ENCODE measurements around the gene DICER1. TPM values are rescaled to one million over a fixed set of nuclear protein-coding genes. Genes with fewer than 3 reads are reported as not detected.

The DICER1 gene
- total RNA-seq, 4 donors from 2014 or later: 54.5 to 94.8 (median 83.8) TPM

GRCh38 chr14:95195031-95195430 lies 37.7 kb upstream of the DICER1 start:
- Histone ChIP-seq H3K27me3 (no peaks in the 10 kb centered on the region), H3K9me3 (no peaks in the 10 kb centered on the region), H3K36me3 (peaks cover 0 to 65% (median 0%) of the 10 kb centered on the region in 3 donors), H3K4me1 (peaks cover 0 to 4% (median 0%) of the 10 kb centered on the region in 4 donors), H3K27ac (no peak overlapping the region), H3K4me3 (no peak overlapping the region)
- DNase-seq (ENCODE audit: low spot score in 2 of 2): no peak
- 69 to 77% methylated on average over 6 of the region's 6 CpGs for WGBS, 2 donors
- TF ChIP-seq EP300 (IDR thresholded peaks at IDR 0.05) (no peak), CTCF (IDR thresholded peaks at IDR 0.05) (no peak), POLR2A (IDR thresholded peaks at IDR 0.05) (no peak)

DNA sequence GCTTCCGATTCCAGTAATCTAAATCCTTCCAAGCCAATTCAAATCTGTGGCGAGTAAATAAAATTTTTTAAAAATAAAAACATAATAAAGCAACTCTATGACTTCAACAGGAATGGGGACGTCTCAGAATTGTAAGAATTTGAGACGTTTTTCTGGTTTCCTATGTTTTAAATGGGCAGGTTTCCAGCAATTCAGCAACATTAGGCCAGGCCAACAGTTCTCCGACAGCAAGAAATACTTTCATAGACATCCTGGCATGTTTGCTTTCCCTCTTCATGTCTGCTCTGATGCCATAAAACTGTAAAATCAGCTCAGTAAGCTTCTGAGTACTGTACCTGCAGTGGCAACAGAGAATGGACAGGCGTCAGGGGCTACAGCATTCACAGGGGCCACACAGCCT lies 35.8 kb upstream of the DICER1 start:
- H3K4me1 ChIP-seq: peaks cover 0 to 4% (median 0%) of the 10 kb centered on the region in 4 donors
- 48 to 50% methylated on average over 6 of the region's 6 CpGs for WGBS, 2 donors

DNA sequence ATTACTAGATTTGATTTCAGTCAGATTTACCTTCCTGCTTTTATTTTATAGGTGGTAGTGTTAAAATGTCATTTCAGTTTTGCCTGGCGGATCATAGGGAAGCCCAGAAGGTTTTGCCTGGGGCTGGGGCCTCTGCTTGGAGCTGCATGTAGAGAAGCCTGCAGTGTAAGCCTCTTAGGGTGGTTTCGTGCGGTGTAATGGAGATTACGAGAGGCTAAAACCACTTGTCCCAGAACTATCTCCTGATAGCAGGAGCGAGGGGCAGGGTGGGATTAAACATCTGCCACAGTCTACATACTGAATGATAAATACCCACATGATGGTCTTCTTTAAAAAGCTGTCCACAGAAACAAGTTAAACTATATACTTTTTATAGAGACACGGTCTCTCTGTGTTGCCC lies 35.0 kb upstream of the DICER1 start:
- WGBS, 2 donors: 94 to 98% methylated on average over 6 of the region's 6 CpGs
- H3K4me3 ChIP-seq: no peak overlapping the region
- TF ChIP-seq POLR2A (IDR thresholded peaks at IDR 0.05) (no peak), CTCF (IDR thresholded peaks at IDR 0.05) (no peak), EP300 (IDR thresholded peaks at IDR 0.05) (no peak)
- no peak for DNase-seq (ENCODE audit: low spot score in 2 of 2)
- H3K27me3 ChIP-seq: no peaks in the 10 kb centered on the region
- H3K36me3 ChIP-seq: peaks cover 0 to 84% (median 0%) of the 10 kb centered on the region in 3 donors
- H3K9me3 ChIP-seq: peaks cover 0 to 9% (median 0%) of the 10 kb centered on the region in 4 donors
- no peak overlapping the region for H3K27ac ChIP-seq
- H3K4me1 ChIP-seq: peaks cover 0 to 4% (median 0%) of the 10 kb centered on the region in 4 donors

More for the DNA sequence above, 35.8 kb upstream of the DICER1 start:
- no peak overlapping the region for H3K27ac ChIP-seq
- H3K4me3 ChIP-seq: no peak overlapping the region
- TF ChIP-seq POLR2A (IDR thresholded peaks at IDR 0.05) (no peak), EP300 (IDR thresholded peaks at IDR 0.05) (no peak), CTCF (IDR thresholded peaks at IDR 0.05) (no peak)
- H3K36me3 ChIP-seq: peaks cover 0 to 76% (median 0%) of the 10 kb centered on the region in 3 donors
- DNase-seq (ENCODE audit: low spot score in 2 of 2): no peak
- H3K9me3 ChIP-seq: peaks cover 0 to 8% (median 0%) of the 10 kb centered on the region in 4 donors
- no peaks in the 10 kb centered on the region for H3K27me3 ChIP-seq

DNA sequence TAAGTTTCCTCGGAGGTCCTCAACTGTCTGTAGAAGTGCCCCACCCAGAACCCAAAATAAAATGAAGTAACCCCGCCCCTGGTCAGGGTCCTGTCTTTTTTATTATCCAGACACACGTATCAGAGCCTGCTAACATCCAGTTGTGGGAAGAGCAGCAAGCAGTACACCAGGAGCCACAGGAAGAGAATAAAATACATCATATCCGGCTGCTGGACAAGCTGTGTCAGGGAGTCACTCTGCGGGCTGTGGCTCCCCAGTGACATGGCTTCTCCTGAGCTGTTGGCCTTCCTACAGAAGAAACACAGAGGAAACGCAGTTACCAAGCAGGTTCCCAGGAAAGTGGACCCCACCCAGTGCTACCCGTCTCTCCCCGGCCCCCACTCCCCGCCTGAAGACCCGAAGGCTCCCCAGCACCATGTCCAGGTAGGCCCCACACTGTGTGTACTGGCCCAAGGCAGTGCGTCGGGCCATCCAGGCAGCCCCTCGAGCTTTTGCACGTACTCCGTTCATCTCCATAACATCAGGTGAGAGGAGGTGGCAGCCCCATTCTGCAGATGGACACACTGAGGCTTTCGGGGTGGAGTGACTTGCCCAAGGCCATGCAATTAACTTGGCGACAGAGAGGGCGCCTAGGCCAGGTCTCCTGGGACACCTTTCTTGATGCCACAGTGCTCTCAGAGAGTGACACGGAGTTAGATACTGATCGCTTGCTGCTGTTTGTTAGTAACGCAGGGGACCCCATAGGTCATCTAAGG lies 34.3 kb upstream of the DICER1 start:
- WGBS, 2 donors: 88 to 91% methylated on average over 21 of the region's 21 CpGs
- Histone ChIP-seq H3K4me1 (peaks cover 0 to 4% (median 0%) of the 10 kb centered on the region in 4 donors), H3K27ac (no peak overlapping the region), H3K9me3 (peaks cover 0 to 9% (median 0%) of the 10 kb centered on the region in 4 donors), H3K36me3 (peaks cover 0 to 85% (median 0%) of the 10 kb centered on the region in 3 donors), H3K4me3 (no peak overlapping the region), H3K27me3 (no peaks in the 10 kb centered on the region)
- TF ChIP-seq CTCF (IDR thresholded peaks at IDR 0.05): no peak
- no peak for DNase-seq (ENCODE audit: low spot score in 2 of 2)

- DNase-seq (ENCODE audit: low spot score in 2 of 2): no peak
- TF ChIP-seq POLR2A (IDR thresholded peaks at IDR 0.05) (no peak), EP300 (IDR thresholded peaks at IDR 0.05) (no peak), CTCF (IDR thresholded peaks at IDR 0.05) (no peak)
- H3K27me3 ChIP-seq: no peaks in the 10 kb centered on the region
- 86 to 91% methylated on average over 7 of the region's 7 CpGs for WGBS, 2 donors
- peaks cover 0 to 9% (median 0%) of the 10 kb centered on the region in 4 donors for H3K9me3 ChIP-seq
- H3K36me3 ChIP-seq: peaks cover 0 to 80% (median 0%) of the 10 kb centered on the region in 3 donors
- H3K27ac ChIP-seq: no peak overlapping the region
- H3K4me1 ChIP-seq: peaks cover 0 to 10% (median 0%) of the 10 kb centered on the region in 4 donors
- no peak overlapping the region for H3K4me3 ChIP-seq
These were observed 33.5 kb upstream of the DICER1 start for GRCh38 chr14:95190857-95191256.
